HCT116 (cell line): ENCODE data around the gene TPRX1. TPM values are rescaled to one million over a fixed set of nuclear protein-coding genes. Genes with fewer than 3 reads are reported as not detected.

Experiments
- ATAC-seq: fragments of 200-7000 bp; cut with Tn5 transposase; 2 replicates; pipeline ENCODE4 v1.9.1; 2020; ENCODE audit warnings: mild to moderate bottlenecking, moderate library complexity
- BruUV-seq: library from RNA; stranded (reverse); fragments of 400-500 nt; replicated peaks from 2 replicates; lab custom pipeline; 2021; lab: Mats Ljungman, UMichigan
- CTCF ChIA-PET: fragments of 300-600 bp; sonication (Branson Sonifier 250); formaldehyde crosslinking; loops from one replicate; lab custom pipeline; 2021; ENCODE audit warnings: antibody characterized with exemption; lab: Charles Lee
- POLR2A ChIA-PET: fragments of 300-600, 350-600 bp; sonication (Branson Sonifier 250); formaldehyde crosslinking; loops from one replicate; lab custom pipeline; 2021; ENCODE audit warnings: antibody characterized with exemption; lab: Charles Lee
- RAD21 ChIA-PET, 2 experiments: fragments of 300-600 bp; sonication (Branson Sonifier 250); formaldehyde crosslinking; loops; one replicate each; lab custom pipeline; 2023; ENCODE audit warnings: low total read pairs in 2 of 2; ENCODE audit not compliant: uncharacterized antibody in 2 of 2, unreplicated experiment in 2 of 2, low non-redundant PET in 1 of 2; lab: Charles Lee
- DNase-seq: peaks from one replicate; pipeline ENCODE4 v3.0.0-alpha.2; 2010; ENCODE audit warnings: low read depth, low spot score
- H2AFZ ChIP-seq: fragments of 200-600 bp; shearing (Covaris generic), sonication (generic); 2 replicates; pipeline ENCODE4 v1.6.1; 2017; ENCODE audit warnings: low read depth, mixed run types, mixed read lengths, antibody characterized with exemption, low read length; ENCODE audit not compliant: poor library complexity, severe bottlenecking
- H3K27ac ChIP-seq: 2 replicates; pipeline ENCODE4 v1.5.1; 2012; ENCODE audit warnings: low read depth, low read length
- H3K27me3 ChIP-seq: fragments of 200-600 bp; sonication (generic); 2 replicates; pipeline ENCODE4 v1.6.1; 2016; ENCODE audit warnings: mixed run types, low read length, mixed read lengths; ENCODE audit not compliant: insufficient read depth
- H3K36me3 ChIP-seq, 2 experiments: fragments of 200-500 bp in 1 of 2; fragments of 200-600 bp in 1 of 2; sonication (Bioruptor generic) in 1 of 2; sonication (generic) in 1 of 2; 2 replicates each; pipeline versions ENCODE4 v1.5.1 to v1.6.1; 2014 to 2016; ENCODE audit warnings: low read length in 2 of 2, inconsistent platforms in 1 of 2, mixed read lengths in 1 of 2, mixed run types in 1 of 2; ENCODE audit not compliant: insufficient read depth in 2 of 2, control insufficient read depth in 1 of 2
- H3K4me1 ChIP-seq, 2 experiments: fragments of 200-600 bp in 1 of 2; sonication (generic) in 1 of 2; 2 replicates each; pipeline versions ENCODE4 v1.5.1 to v1.6.1; 2012 to 2017; ENCODE audit warnings: low read length in 2 of 2, inconsistent platforms in 1 of 2, mild to moderate bottlenecking in 1 of 2, mixed read lengths in 1 of 2, mixed run types in 1 of 2, moderate library complexity in 1 of 2; ENCODE audit not compliant: insufficient read depth in 2 of 2, control insufficient read depth in 1 of 2
- H3K4me2 ChIP-seq: fragments of 200-600 bp; sonication (generic); 2 replicates; pipeline ENCODE4 v1.6.1; 2017; ENCODE audit warnings: mixed run types, low read length, mixed read lengths
- H3K4me3 ChIP-seq, 2 experiments: fragments of 200-600 bp in 1 of 2; sonication (generic) in 1 of 2; replicated peaks in 1 of 2; 2 replicates each; pipeline ENCODE4 v1.5.1; 2011 to 2016; ENCODE audit warnings: low read length in 2 of 2, control low read depth in 1 of 2, low read depth in 1 of 2, mild to moderate bottlenecking in 1 of 2, mixed read lengths in 1 of 2, mixed run types in 1 of 2
- H3K79me2 ChIP-seq: fragments of 200-600 bp; sonication (generic); 2 replicates; pipeline ENCODE4 v1.6.1; 2017; ENCODE audit warnings: mild to moderate bottlenecking, mixed run types, low read length, moderate library complexity, mixed read lengths; ENCODE audit not compliant: insufficient read depth
- H3K9ac ChIP-seq: fragments of 200-600 bp; sonication (generic); 2 replicates; pipeline ENCODE4 v1.6.1; 2016; ENCODE audit warnings: low read length, mixed read lengths
- H3K9me2 ChIP-seq: fragments of 200-600 bp; sonication (generic), shearing (Covaris generic); 2 replicates; pipeline ENCODE4 v1.6.1; 2017; ENCODE audit warnings: mixed run types, mild to moderate bottlenecking, moderate library complexity; ENCODE audit not compliant: insufficient read depth
- H3K9me3 ChIP-seq, 2 experiments: fragments of 200-500 bp in 1 of 2; fragments of 200-600 bp in 1 of 2; sonication (Bioruptor generic) in 1 of 2; sonication (generic) in 1 of 2; 2 replicates each; pipeline ENCODE4 v1.6.1; 2014 to 2017; ENCODE audit warnings: low read length in 2 of 2, mixed read lengths in 2 of 2, inconsistent platforms in 1 of 2, low read depth in 1 of 2, mild to moderate bottlenecking in 1 of 2, mixed run types in 1 of 2, moderate library complexity in 1 of 2; ENCODE audit not compliant: control insufficient read depth in 1 of 2, insufficient read depth in 1 of 2
- H4K20me1 ChIP-seq: fragments of 200-600 bp; sonication (generic), shearing (Covaris generic); 2 replicates; pipeline ENCODE4 v1.6.1; 2017; ENCODE audit warnings: mixed run types, mild to moderate bottlenecking, moderate library complexity; ENCODE audit not compliant: insufficient read depth
- CTCF ChIP-seq, 3 experiments: fragments of 200-600 bp in 1 of 3; sonication (generic) in 1 of 3; IDR thresholded peaks in 2 of 3; conservative IDR thresholded peaks in 1 of 3; 2 replicates each; pipeline ENCODE4 v1.5.1; 2012 to 2017; ENCODE audit warnings: low read depth in 2 of 3, low read length in 2 of 3, antibody characterized with exemption in 1 of 3, borderline replicate concordance in 1 of 3, control low read depth in 1 of 3, mild to moderate bottlenecking in 1 of 3, mixed read lengths in 1 of 3, mixed run types in 1 of 3, moderate library complexity in 1 of 3; ENCODE audit not compliant: insufficient read depth in 1 of 3
- ELF1 ChIP-seq: IDR thresholded peaks from 2 replicates; pipeline ENCODE4 v1.6.1; 2012; ENCODE audit warnings: low read depth, borderline replicate concordance
- EZH2 ChIP-seq: fragments of 200-600 bp; sonication (generic); IDR thresholded peaks from 2 replicates; pipeline ENCODE4 v1.6.1; 2017; ENCODE audit warnings: antibody characterized with exemption, mixed run types
- FOSL1 ChIP-seq: IDR thresholded peaks from 2 replicates; pipeline ENCODE4 v1.6.1; 2012; ENCODE audit warnings: low read depth
- POLR2AphosphoS5 ChIP-seq: IDR thresholded peaks from 2 replicates; pipeline ENCODE4 v1.6.1; 2011; ENCODE audit warnings: mild to moderate bottlenecking, low read depth, low read length, moderate library complexity
- RAD21 ChIP-seq: IDR thresholded peaks from 2 replicates; pipeline ENCODE4 v1.6.1; 2012; ENCODE audit warnings: low read depth, mild to moderate bottlenecking
- SP1 ChIP-seq: IDR thresholded peaks from 2 replicates; pipeline ENCODE4 v1.6.1; 2012; ENCODE audit warnings: low read depth
- SRF ChIP-seq: IDR thresholded peaks from 2 replicates; pipeline ENCODE4 v1.6.1; 2012; ENCODE audit warnings: low read depth
- TCF7L2 ChIP-seq: IDR thresholded peaks from 2 replicates; pipeline ENCODE4 v1.7.0; 2011; ENCODE audit warnings: borderline replicate concordance, inconsistent platforms; ENCODE audit not compliant: insufficient read depth, insufficient read length; ENCODE audit errors: extremely low read depth
- YY1 ChIP-seq: IDR thresholded peaks from 2 replicates; pipeline ENCODE4 v1.6.1; 2011; ENCODE audit warnings: low read length, low read depth, moderate library complexity, mild to moderate bottlenecking; ENCODE audit not compliant: insufficient replicate concordance; ENCODE audit errors: extremely low read depth
- ZBTB33 ChIP-seq: IDR thresholded peaks from 2 replicates; pipeline ENCODE4 v1.6.1; 2011; ENCODE audit warnings: mild to moderate bottlenecking, low read length, moderate library complexity; ENCODE audit not compliant: insufficient replicate concordance; ENCODE audit errors: extremely low read depth
- ZFX ChIP-seq: fragments of 450-650 bp; IDR thresholded peaks from 2 replicates; pipeline ENCODE4 v1.6.1; 2017
- ZNF274 ChIP-seq: fragments of 200-500 bp; sonication (Bioruptor generic); IDR thresholded peaks from 2 replicates; pipeline ENCODE4 v1.6.1; 2014; ENCODE audit warnings: mild to moderate bottlenecking, low read depth, low read length, inconsistent platforms
- intact Hi-C: fragments of 100-400 bp; cut with micrococcal nuclease; formaldehyde crosslinking; loops from 2 replicates; pipeline ENCODE4 v1.10.0; 2022
- total RNA-seq: library from RNA; stranded (reverse); gene quantifications from one replicate; pipeline ENCODE4 v1.2.1, GENCODE V29; 2021; ENCODE audit not compliant: unreplicated experiment
- TF ChIP-seq, protein P1 (sequence below): IDR thresholded peaks from 2 replicates; pipeline ENCODE4 v1.6.1; 2012
- TF ChIP-seq, protein P2 (sequence below): IDR thresholded peaks from 2 replicates; pipeline ENCODE4 v1.6.1; 2012; ENCODE audit warnings: low read depth
- TF ChIP-seq, protein P3 (sequence below): IDR thresholded peaks from 2 replicates; pipeline ENCODE4 v1.6.1; 2012

TPRX1 gene
- total RNA-seq, 1 experiment from 2014 or later: not detected

- ChIA-PET POLR2A (no interaction called here), RAD21 (no interaction called here), CTCF (interaction anchor here (0.7 to 1.3 kb wide), 2 partner anchors 43 to 63 kb away, joined by 3 read pairs; no protein-coding TSS in a partner anchor)
- Histone ChIP-seq H2AFZ (no peak overlapping the region), H3K9ac (no peak overlapping the region), H3K27ac (no peak overlapping the region), H3K4me1 (peaks cover 5 to 10% of the 10 kb centered on the region in 2 experiments), H3K4me2 (no peak overlapping the region), H3K9me2 (no peaks in the 10 kb centered on the region), H3K36me3 (no peaks in the 10 kb centered on the region), H3K9me3 (no peaks in the 10 kb centered on the region), H4K20me1 (no peaks in the 10 kb centered on the region), H3K27me3 (no peaks in the 10 kb centered on the region), H3K4me3 (no peak overlapping the region), H3K79me2 (no peaks in the 10 kb centered on the region)
- intact Hi-C loops: no loop called here
- DNase-seq (no peak), ATAC-seq (no peak)
- TF ChIP-seq, protein P1, sequence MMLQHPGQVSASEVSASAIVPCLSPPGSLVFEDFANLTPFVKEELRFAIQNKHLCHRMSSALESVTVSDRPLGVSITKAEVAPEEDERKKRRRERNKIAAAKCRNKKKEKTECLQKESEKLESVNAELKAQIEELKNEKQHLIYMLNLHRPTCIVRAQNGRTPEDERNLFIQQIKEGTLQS: no peak
- TF ChIP-seq FOSL1: no peak
- no peak for TF ChIP-seq YY1
- TF ChIP-seq RAD21: no peak
- TF ChIP-seq ZFX: no peak
- no peak for TF ChIP-seq SP1
- TF ChIP-seq POLR2AphosphoS5: no peak
- TF ChIP-seq ELF1: no peak
- TF ChIP-seq EZH2: no peak
- TF ChIP-seq, protein P2, sequence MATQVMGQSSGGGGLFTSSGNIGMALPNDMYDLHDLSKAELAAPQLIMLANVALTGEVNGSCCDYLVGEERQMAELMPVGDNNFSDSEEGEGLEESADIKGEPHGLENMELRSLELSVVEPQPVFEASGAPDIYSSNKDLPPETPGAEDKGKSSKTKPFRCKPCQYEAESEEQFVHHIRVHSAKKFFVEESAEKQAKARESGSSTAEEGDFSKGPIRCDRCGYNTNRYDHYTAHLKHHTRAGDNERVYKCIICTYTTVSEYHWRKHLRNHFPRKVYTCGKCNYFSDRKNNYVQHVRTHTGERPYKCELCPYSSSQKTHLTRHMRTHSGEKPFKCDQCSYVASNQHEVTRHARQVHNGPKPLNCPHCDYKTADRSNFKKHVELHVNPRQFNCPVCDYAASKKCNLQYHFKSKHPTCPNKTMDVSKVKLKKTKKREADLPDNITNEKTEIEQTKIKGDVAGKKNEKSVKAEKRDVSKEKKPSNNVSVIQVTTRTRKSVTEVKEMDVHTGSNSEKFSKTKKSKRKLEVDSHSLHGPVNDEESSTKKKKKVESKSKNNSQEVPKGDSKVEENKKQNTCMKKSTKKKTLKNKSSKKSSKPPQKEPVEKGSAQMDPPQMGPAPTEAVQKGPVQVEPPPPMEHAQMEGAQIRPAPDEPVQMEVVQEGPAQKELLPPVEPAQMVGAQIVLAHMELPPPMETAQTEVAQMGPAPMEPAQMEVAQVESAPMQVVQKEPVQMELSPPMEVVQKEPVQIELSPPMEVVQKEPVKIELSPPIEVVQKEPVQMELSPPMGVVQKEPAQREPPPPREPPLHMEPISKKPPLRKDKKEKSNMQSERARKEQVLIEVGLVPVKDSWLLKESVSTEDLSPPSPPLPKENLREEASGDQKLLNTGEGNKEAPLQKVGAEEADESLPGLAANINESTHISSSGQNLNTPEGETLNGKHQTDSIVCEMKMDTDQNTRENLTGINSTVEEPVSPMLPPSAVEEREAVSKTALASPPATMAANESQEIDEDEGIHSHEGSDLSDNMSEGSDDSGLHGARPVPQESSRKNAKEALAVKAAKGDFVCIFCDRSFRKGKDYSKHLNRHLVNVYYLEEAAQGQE: no peak
- TF ChIP-seq, protein P3, sequence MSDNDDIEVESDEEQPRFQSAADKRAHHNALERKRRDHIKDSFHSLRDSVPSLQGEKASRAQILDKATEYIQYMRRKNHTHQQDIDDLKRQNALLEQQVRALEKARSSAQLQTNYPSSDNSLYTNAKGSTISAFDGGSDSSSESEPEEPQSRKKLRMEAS: no peak
- no peak for TF ChIP-seq CTCF (IDR thresholded peaks at IDR 0.05 in 2 of 3, conservative IDR thresholded peaks at IDR 0.05 in 1 of 3; ENCODE audit: borderline replicate concordance in 1 of 3, insufficient read depth in 1 of 3, low read depth in 2 of 3, low read length in 2 of 3)
- no peak for TF ChIP-seq SRF
- no peak for TF ChIP-seq ZBTB33
- no peak for TF ChIP-seq ZNF274
- no peak for TF ChIP-seq TCF7L2
- BruUV-seq: no TSS peak
These were observed 2.1 kb upstream of the TPRX1 start for GRCh38 chr19:47806435-47806834.
